Measurements from ENCODE around the gene CNPY4.

CNPY4 gene, protein sequence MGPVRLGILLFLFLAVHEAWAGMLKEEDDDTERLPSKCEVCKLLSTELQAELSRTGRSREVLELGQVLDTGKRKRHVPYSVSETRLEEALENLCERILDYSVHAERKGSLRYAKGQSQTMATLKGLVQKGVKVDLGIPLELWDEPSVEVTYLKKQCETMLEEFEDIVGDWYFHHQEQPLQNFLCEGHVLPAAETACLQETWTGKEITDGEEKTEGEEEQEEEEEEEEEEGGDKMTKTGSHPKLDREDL

DNA sequence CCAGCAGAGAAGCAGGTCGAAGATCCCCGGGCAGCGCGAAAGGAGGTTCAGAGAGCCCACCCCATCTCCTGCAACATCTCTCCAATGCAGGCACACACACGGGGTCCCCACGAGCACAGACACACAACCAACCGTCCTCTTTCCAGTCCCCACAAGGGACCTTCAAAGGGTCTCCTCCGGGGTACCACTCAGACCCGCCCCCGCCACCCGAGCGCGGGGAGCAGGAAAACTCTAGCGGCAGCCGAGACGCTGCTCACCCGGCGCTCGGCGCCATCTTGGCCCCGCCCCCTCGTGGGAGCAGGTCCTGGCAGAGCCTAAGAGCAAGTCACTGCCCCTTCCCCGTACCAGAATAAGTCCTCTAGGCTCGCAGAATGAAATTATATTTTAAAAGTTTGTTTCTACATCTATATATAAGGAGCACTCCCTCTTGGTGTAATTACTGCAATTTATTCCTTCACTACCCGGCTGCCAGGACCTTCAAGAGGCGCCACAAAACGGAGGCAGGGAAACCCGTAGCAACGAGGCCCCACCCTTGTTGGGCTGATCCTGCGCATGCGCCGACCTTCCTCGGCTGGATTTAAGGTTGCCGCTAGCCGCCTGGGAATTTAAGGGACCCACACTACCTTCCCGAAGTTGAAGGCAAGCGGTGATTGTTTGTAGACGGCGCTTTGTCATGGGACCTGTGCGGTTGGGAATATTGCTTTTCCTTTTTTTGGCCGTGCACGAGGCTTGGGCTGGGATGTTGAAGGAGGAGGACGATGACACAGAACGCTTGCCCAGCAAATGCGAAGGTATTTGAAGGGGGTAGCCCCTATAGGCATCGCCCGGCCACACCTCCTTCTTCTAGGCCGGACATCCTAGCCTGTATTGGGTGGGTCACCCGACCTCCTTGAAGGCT, at the start of gene CNPY4, which contains the start of gene TAF6:
TSS of gene CNPY4 (plus strand) at position 563 of the 898 bp plus-strand sequence. CDS start at position 674, 111 bp downstream.
TSS of gene TAF6 (minus strand) at position 287 of the 898 bp plus-strand sequence. CDS start 5,149 bp downstream, outside the sequence.
- DNase-seq: peak; percentile 96

DNA sequence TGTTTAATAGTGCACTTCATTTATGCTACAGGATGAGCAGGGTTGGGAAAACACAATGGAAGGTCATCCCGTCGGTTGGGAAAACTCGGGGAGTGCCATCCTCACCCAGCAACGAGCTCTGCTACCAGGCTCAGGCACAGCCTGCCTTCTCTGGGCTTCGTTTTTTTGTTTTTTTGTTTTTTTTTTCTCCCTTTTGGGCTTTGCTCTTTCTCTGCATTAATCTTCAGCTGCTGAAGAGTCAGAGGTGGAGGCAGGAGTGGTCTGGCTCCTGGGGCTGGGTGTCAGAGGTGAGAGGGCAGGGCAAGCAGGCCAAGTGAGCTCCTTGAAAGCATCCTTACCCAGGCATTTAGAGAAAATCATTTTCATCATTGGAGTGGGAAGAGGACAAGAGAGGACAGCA, 49.4 kb upstream of the CNPY4 start:
- no peak for DNase-seq

DNA sequence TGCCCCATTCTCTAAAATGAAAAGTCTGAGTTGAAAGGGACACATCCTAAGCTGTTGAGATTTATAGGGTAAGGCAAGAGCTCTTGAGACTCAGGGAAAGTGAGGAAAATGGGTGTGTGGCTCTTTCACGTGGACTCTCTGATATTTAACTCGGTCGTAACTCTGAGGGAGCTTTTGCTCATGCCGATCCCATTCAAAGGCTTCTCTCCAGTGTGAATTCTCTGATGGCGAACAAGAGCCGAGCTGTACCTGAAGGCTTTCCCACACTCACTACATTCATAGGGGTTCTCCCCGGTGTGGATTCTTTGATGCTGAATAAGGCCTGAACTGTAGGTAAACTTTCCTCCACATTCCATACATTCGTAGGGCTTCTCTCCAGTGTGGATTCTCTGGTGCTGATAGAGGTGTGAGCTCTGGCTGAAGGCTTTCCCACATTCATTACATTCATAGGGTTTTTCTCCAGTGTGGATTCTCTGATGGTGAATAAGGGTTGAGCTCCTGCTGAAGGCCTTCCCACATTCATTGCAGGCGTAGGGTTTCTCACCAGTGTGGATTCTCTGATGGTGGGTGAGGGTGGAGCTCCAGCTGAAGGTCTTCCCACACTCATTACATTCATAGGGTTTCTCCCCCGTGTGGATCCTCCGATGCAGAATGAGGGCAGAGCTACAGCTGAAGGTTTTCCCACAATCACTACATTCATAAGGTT, 48.3 kb upstream of the CNPY4 start:
- no peak for DNase-seq

DNA sequence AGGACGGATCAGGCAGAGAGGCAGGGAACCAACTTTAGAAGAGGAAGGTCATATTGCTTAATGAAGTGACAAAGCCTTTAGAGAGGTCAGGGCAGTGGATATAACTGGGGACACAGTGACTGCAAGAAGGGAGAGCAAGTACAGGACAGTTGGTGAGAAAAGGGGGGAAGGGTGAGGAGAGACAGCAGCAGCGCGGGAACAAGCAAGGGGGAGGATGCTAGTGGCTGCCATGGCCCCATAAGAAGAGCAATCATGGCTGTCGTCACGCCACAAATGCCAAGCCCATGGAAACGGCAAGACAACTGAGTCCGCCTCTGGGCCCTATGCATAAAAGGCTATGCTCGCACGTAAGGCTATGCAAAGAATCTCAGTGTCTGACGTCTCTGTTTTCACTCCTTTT, 47.0 kb upstream of the CNPY4 start:
- no peak for DNase-seq

DNA sequence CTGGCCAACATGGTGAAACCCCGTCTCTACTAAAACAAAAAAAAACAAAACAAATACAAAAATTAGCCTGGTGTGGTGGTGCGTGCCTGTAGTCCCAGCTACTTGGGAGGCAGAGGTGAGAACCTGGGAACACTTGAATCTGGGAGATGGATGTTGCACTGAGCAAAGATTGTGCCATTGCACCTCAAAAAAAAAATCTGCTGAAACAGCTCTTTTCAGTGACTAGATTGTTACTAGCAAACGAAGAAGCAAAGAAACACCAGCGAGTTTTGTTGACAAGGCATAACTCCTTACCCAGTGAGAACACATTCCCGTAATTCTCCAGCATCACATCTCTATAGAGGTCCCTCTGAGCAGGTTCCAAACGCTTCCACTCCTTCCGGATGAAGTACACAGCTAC, 44.6 kb upstream of the CNPY4 start:
- no peak for DNase-seq

DNA sequence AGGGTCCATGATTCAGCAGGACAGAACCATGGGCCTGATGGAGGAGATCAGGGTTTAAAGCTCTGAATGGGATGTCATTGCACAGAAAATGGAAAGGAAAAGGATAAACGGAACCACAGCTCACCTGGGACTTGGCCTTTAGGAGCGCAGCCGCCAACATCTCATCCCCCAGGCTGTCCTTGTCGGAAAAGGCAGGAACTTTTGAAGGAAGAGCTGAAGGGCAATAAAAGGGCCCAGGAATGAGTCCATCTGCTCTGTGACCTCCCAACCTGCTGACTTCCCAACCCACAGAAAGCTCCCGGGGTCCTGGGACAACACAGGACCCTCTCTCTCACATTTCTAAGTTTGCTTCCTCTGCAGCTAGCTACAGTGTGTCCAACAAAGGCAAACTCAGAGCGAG, 44.0 kb upstream of the CNPY4 start:
- DNase-seq: no peak

DNA sequence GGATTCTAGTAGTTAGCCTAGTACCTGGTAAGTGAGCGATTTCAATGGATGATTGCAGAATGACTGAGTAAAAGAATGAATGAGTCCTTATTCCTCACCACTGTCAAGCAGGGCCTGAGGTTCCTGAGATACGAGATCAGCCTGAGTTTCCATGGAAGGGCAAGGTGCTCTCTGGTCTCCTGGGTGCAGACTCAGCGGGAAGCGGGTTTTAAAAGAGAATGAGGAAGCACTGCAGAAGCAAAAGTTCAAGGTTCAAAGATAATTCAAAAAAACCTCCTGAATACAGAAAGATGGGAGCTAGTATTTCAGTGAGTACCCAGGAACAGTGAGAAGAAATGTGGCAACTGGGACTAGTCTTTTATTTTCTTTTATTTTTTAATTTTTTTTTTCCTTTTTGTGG, 42.2 kb upstream of the CNPY4 start:
- DNase-seq: no peak

DNA sequence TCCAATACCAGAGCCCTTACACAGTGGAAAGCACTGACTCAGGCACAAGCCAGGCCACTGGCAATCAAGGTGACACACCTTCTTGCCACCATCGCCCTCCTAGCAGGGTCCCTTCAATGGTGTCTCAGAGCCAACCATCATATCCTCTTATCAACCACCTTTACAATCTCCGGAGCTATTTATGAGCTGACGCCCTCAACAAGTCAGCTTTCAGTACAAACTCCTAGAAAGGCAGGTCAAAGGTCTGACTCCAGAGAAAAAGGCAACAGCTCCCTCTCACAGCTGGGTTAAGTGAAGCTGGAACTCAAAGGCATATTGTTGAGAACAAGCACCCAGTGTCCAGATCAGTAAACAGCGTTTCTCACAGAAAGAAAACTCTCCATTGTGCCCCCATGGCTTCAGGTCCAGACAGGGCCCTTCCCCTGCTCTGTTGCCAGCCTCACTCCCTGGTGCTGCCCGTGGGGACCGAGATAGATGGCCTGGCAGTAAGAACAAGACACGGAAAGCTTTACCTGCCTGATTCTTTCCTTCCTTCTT, 40.3 kb upstream of the CNPY4 start:
- no peak for DNase-seq

DNA sequence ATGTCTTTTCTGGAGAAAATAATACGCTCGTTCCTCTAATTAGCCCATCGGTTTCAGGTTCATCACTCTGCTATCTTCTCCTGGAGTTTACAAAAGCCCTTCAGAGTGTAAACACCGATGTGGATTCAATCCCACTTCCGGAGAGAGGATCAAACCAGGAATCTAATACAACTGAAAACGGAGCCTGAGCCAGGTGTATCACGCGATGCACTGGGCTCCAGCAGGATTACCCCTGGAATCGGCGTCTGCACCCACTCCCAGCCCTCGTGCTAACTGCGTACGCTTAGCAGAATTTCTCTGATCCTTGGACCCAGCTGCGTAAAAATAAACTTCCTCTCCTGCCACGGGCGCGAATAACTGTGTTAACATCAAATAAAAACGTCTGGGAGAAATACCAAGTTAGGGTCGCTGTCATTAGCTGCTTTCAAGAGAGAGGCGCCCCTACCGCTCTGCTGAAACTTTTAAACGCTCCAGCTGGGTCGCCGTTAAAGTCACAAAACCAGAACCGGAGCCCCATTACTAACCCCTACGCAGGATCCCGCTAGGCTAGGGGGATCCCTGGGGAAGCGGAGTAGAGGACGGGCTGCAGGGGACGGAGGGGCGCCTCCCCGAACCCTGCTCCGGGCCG, 38.4 kb upstream of the CNPY4 start:
- DNase-seq: no peak

DNA sequence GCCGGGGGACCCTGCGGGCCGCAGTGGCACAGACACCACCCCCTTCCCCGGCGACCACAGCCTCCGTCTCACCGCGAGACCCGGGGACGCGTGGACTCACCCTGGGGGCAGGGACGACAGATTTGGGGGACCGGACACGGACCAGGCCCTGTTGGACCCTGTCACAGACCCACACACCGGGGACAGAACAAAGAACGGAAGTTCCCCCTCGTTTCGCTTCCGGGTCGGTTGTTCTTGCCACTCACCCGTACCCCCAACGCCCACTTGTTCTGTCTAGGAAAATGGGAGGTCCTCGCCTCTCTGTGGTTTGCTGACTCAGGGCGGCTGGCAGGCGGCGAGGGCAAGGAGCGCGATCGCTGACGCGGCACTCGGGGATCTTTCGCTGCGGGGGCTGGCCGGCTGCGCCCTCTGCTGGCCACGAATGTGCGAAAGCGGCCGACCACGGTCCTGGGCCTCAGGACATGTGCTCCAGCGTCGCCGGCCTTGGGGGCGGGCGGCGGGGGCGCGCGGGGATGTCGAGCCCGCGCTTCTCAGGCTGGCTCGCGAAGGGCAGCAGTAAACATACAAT, 37.8 kb upstream of the CNPY4 start, which contains the start of gene ZNF3:
TSS of gene ZNF3 (minus strand) at position 189 of the 568 bp plus-strand sequence. CDS start 4,366 bp downstream, outside the sequence.
- DNase-seq: peak; percentile 99

DNA sequence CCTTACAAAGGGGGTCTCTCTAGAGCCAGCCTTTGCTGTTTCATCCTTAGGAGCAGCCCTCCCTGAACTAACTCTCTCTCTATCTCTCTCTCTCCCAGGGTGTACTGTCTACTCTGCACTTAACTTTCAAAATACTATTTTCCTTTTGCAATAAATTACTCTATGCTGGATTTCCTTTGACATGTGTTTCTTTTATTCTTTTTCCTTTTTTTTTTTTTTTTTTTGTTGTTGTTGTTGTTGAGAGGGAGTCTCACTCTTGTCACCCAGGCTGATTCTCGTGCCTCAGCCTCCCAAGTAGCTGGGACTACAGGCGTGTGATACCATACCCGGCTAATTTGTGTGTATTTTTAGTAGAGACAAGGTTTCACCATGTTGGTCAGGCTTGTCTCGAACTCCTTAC, 36.5 kb upstream of the CNPY4 start:
- no peak for DNase-seq

DNA sequence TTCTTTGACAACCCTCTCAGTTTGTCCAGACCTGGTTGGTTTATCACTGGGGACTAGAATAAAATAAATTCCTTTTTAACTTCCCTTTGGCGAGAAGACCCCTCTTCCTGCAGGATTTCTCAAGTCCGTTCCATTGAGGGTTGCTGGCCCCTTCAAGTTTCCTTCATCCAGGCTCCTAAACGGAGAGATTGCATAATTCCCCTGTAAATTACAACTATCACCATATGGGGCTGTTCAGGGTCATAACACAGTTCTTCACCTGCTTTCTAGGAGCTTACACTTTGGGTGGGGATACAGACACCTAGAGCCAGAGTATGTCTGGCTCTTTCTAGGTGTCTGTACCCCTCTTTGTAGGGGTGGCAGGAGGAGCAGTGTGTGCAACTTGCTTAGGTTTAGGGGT, 33.9 kb upstream of the CNPY4 start:
- no peak for DNase-seq

DNA sequence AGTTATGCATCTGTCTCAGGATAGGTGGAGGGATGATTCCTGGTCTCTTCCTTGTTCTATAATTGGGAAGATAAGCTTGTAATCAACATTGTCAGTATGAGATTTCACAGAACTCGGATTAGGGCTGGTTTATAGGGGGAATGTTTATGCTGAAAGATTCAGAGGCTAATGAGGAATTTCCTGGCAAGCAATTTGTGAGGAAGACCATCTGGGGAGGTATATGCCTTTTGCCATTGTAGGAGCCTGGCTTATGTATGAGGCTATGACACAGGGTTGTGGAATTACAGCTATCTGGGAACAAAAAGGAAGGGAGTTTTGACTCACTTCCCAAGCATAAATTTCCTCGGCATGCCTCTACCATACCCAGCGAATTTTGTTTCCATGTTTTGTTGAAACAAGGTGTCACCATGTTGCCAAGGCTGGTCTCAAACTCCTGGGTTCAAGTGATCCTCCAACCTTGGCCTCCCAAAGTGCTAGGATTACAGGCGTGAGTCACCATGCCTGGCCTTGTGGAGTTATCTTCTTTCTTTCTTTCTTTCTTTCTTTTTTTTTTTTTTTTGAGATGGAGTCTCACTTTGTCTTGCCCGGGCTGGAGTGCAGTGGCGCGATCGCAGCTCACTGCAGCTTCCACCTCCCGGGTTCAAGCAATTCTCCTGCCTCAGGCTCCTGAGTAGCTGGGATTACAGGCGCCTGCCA, 32.2 kb upstream of the CNPY4 start:
- DNase-seq: no peak

DNA sequence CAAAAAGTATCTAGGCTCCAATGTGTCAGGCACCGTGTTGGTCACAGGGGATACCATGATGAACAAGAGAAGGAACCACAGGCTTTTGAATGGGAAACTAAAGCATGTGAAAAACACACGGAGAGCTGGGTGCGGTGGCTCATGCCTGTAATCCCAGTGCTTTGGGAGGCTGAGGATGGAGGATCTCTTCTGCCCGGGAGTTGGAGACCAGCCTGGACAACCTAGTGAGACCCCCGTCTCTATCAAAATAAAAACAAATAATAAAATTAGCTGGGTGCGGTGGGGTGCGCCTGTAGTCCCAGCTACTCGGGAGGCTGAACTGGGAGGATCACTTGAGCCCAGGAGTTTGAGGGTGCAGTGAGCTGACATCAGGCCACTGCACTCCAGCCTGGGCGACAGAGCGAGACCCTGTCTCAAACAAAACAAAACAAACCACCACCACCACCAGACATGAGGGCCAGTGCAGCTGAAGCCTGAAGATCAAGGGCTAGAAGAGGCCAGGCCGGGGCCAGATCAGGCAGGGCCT, 31.3 kb upstream of the CNPY4 start:
- no peak for DNase-seq

DNA sequence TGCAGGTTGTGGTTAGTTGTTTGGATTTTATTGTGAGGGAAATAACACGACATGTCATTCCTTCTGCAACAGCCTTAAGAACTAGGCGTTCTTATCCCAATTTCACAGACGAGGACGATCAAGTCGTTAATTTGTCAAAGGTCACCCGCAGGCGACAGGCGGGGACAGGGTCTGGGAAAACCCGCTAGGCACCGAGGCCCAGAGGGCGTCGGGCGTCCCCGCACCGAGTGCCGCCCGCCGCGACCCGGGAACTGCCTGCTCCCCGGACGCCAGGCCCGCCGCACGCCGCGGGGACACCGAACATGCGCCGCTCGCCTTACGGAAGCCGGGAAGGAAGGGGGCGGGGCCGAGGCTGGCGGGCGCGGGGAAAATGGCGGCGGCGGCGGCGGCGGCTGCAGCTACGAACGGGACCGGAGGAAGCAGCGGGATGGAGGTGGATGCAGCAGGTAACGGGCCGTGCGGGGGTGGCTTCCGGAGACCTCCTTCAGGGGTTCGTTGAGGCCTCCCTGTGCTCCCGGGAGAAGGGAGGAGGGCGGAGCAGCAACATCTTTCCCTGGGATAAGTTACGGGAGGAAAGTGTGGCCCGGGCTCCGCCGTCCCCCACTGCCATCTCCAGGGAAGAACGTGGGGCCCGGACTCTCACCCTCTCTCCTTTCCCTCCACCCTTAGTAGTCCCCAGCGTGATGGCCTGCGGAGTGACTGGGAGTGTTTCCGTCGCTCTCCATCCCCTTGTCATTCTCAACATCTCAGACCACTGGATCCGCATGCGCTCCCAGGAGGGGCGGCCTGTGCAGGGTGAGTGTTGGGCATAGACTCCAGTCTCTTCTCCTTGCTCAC, 30.6 kb upstream of the CNPY4 start, which contains the start of gene COPS6:
TSS of gene COPS6 (plus strand) at position 349 of the 837 bp plus-strand sequence. CDS start at position 371, 22 bp downstream.
- DNase-seq: peak; percentile 91

DNA sequence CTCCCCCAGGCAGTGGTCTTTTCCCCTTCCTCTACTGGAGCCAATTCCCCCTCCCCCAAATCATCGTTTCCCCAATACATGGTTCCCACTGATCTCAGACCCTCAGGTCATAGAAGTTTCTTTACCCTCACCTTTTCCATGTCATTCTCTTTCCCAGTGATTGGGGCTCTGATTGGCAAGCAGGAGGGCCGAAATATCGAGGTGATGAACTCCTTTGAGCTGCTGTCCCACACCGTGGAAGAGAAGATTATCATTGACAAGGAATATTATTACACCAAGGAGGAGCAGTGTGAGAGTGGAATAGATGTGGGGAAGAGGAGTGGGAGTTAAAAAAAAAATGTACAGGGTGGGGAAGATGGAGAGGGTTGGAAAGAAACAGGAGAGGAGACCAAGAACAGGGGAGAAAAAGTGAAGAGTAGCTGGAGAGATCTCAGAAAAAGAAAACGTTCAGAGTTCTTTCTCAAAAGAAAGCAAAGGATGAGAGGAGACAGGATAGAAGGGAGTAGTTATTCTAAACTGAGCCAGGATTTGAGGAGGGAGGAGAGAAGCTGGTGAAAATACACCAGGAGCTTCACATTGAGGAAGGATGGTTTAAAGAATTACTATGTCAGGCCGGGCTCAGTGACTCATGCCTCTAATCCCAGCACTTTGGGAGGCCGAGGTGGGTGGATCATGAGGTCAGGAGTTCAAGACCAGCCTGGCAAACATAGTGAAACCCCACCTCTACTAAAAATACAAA, 29.8 kb upstream of the CNPY4 start:
- no peak for DNase-seq

DNA sequence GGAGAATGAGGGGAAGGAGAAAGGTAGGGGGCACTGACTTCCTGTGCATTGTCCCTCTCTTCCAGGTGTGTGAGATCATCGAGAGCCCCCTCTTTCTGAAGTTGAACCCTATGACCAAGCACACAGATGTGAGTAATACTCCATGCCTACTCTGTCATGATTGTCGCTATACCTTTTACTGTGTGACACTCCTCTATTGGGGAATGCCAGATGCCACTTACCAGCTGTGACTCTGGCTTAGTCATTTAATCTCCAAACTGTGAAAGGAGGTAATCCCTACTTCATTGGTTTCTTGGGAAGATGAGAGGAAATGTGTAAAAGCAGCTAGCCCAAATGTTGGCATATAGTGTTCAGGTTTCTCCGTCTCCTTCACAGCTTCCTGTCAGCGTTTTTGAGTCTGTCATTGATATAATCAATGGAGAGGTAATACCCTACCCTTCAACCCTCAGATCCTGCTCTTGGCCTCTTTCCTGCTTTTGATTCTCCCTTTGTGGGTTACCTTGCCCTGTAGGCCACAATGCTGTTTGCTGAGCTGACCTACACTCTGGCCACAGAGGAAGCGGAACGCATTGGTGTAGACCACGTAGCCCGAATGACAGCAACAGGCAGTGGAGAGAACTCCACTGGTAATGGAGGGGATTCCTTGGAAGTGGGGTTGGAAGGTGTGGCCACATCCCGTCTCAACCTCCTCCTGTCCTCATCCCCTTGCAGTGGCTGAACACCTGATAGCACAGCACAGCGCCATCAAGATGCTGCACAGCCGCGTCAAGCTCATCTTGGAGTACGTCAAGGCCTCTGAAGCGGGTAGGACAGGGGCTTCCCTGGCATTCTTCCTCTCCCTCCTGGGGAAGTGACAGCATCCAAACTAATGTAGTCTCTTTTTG, 28.7 kb upstream of the CNPY4 start:
- DNase-seq: no peak
